Kidney (tissue), 14 donors: ENCODE measurements around the gene SLC16A1. TPM values are rescaled to one million over a fixed set of nuclear protein-coding genes. Genes with fewer than 3 reads are reported as not detected.

Experiments used
- DNase-seq, 5 donors: peaks; one replicate each; pipeline ENCODE4 v3.0.0-alpha.2; 2013 to 2020
- FAIRE-seq: peaks from 2 replicates; lab custom pipeline; 2012; peaks lifted over from hg19 to GRCh38; lab: Jason Lieb, UNC
- H3K27ac ChIP-seq, 2 donors: one replicate each; pipeline ENCODE4 v1.7.0; 2013; ENCODE audit warnings: low read depth in 2 of 2, low read length in 2 of 2, inconsistent platforms in 1 of 2
- H3K27me3 ChIP-seq: one replicate; pipeline ENCODE4 v1.7.1; 2013; ENCODE audit warnings: low read length, inconsistent platforms; ENCODE audit not compliant: control insufficient read depth, insufficient read depth
- H3K36me3 ChIP-seq, 3 donors: one replicate each; pipeline versions ENCODE4 v1.7.0 to v1.7.1; 2013; ENCODE audit warnings: low read length in 3 of 3, control low read depth in 1 of 3, inconsistent platforms in 1 of 3; ENCODE audit not compliant: insufficient read depth in 3 of 3, control insufficient read depth in 2 of 3
- H3K4me1 ChIP-seq, 3 donors: one replicate each; pipeline versions ENCODE4 v1.7.0 to v1.7.1; 2013; ENCODE audit warnings: low read length in 3 of 3, inconsistent platforms in 1 of 3, low read depth in 1 of 3; ENCODE audit not compliant: control insufficient read depth in 2 of 3, insufficient read depth in 2 of 3
- H3K4me3 ChIP-seq, 3 donors: one replicate each; pipeline versions ENCODE4 v1.7.0 to v1.8.1; 2013; ENCODE audit warnings: low read length in 3 of 3, control low read depth in 1 of 3, inconsistent platforms in 1 of 3
- H3K9ac ChIP-seq, 3 donors: one replicate each; pipeline versions ENCODE4 v1.7.0 to v1.7.1; 2013; ENCODE audit warnings: low read length in 3 of 3, control low read depth in 1 of 3, inconsistent platforms in 1 of 3
- H3K9me3 ChIP-seq, 3 donors: one replicate each; pipeline versions ENCODE4 v1.7.0 to v1.7.1; 2013; ENCODE audit warnings: low read length in 3 of 3, control low read depth in 1 of 3, inconsistent platforms in 1 of 3; ENCODE audit not compliant: control insufficient read depth in 2 of 3, insufficient read depth in 1 of 3
- CTCF ChIP-seq: IDR thresholded peaks from 3 replicates; pipeline ENCODE4 v1.5.1; 2012; ENCODE audit warnings: mild to moderate bottlenecking, moderate library complexity, borderline replicate concordance; ENCODE audit not compliant: insufficient read depth; ENCODE audit errors: extremely low read depth
- intact Hi-C: fragments of 100-400 bp; cut with DNase I; formaldehyde crosslinking; loops from one replicate; pipeline ENCODE4 v1.11.1; 2022
- polyA plus RNA-seq: library from polyadenylated mRNA; stranded (reverse); fragments of 350-450 nt; fragmentation: Illumina TruSeq; extraction: RNeasy Lipid Tissue Mini Kit (QIAGEN cat#74804); gene quantifications from one replicate; pipeline ENCODE4 v1.2.3, GENCODE V29; 2014; ENCODE audit warnings: low read depth, low replicate concordance; ENCODE audit not compliant: insufficient read depth
- total RNA-seq: library from RNA; stranded (reverse); fragmentation: NEBNext Ultra II Directional; extraction: Animal tissue kit (Norgen Biotek cat#: 25700); gene quantifications from one replicate; pipeline ENCODE4 v1.2.1, GENCODE V29; 2021
- donor health status: control.
- donor health status: control.
- donor health status: control.
- donor health status: control.
- donor health status: control.
- donor health status: DM: yes; HTN: yes; CAD: no.
- donor health status: Normal renal cell carcinoma (clear cell type).

SLC16A1 gene
- total and polyA plus RNA-seq, 2 donors from 2014 or later = 8.7 to 9.7 TPM

- TF ChIP-seq CTCF = no peak
- DNase-seq (no peak), FAIRE-seq (no peak)
- H3K27ac ChIP-seq = no peak overlapping the region
- no peak overlapping the region for H3K9ac ChIP-seq
- peaks cover 0 to 11% (median 3%) of the 10 kb centered on the region in 3 donors for H3K4me1 ChIP-seq
- no peaks in the 10 kb centered on the region for H3K9me3 ChIP-seq
- H3K27me3 ChIP-seq = no peaks in the 10 kb centered on the region
- H3K4me3 ChIP-seq = no peak overlapping the region
- H3K36me3 ChIP-seq = no peaks in the 10 kb centered on the region
- intact Hi-C loops = no loop called here
Observed at GRCh38 chr1:112909847-112910246, 46.1 kb downstream of the SLC16A1 start.

GRCh38 chr1:112906150-112906698, 49.8 kb downstream of the SLC16A1 start:
- Histone ChIP-seq H3K4me1 (peaks cover 0 to 11% (median 3%) of the 10 kb centered on the region in 3 donors), H3K36me3 (no peaks in the 10 kb centered on the region), H3K9me3 (no peaks in the 10 kb centered on the region), H3K4me3 (no peak overlapping the region), H3K27me3 (no peaks in the 10 kb centered on the region), H3K9ac (no peak overlapping the region), H3K27ac (no peak overlapping the region)
- DNase-seq = peak in 1 of 5 donors; percentile 9
- no peak for FAIRE-seq
- intact Hi-C loops = no loop called here
- TF ChIP-seq CTCF = no peak

DNA sequence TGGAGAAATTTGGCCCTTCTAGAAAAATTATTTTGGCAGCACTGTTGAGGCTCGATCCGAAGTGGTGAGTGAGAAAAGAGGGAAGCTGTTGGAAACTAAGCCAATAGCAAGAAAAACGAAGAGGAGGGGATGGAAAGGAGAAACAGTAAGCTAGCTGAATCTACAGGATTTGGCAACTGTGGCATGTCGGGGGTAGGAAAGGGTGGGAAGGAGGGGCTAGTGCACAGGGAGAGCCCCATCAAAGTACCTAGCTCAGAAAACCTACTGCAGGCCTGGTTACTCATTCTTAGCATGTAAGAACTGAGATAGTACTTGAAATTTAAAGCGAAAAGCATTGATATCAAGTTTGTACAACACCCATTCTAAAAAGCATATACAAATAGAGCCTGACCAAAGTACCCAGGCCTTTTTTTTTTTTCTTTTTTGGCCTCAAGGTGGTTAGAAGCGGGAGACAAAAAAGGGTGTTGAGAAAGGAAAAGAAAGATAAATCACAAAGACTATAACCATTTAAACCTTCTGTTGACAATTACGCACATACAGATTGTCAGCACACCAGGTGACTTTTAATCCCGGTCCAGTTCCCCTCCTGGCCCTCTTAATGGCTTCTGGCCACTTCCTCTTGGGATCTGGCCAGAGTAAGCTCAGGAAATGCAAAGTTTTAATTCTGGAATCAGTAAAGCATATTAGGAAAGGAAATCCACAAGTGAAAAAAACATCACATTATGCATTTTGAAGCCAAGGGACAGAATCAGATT, 50.4 kb downstream of the SLC16A1 start:
- Histone ChIP-seq H3K27me3 (no peaks in the 10 kb centered on the region), H3K4me1 (peaks cover 0 to 11% (median 3%) of the 10 kb centered on the region in 3 donors), H3K27ac (peak overlapping the region in 1 of 2 donors; percentile 57), H3K9ac (no peak overlapping the region), H3K9me3 (no peaks in the 10 kb centered on the region), H3K36me3 (no peaks in the 10 kb centered on the region), H3K4me3 (no peak overlapping the region)
- intact Hi-C loops = no loop called here
- DNase-seq = peak in 1 of 5 donors; percentile 61
- no peak for FAIRE-seq
- no peak for TF ChIP-seq CTCF
